Keratinocyte (primary cell): ENCODE measurements around the gene AFF2.

Experiments
- CTCF ChIP-seq, 3 experiments: IDR thresholded peaks in 1 of 3; conservative IDR thresholded peaks in 1 of 3; optimal IDR thresholded peaks in 1 of 3; 2 replicates in 2 of 3; 3 replicates in 1 of 3; pipeline versions ENCODE3 to v1.5.1; 2011; ENCODE audit warnings: low read length in 3 of 3, mild to moderate bottlenecking in 3 of 3, moderate library complexity in 2 of 3, control low read depth in 1 of 3, inconsistent platforms in 1 of 3; ENCODE audit not compliant: insufficient read depth in 2 of 3; ENCODE audit errors: extremely low read depth in 1 of 3
- EZH2 ChIP-seq: IDR thresholded peaks from one replicate; pipeline ENCODE4 v1.6.1; 2012; ENCODE audit warnings: inconsistent platforms, mild to moderate bottlenecking, low read length, moderate library complexity

GRCh38 chrX:148984238-148984637 lies 483.8 kb downstream of the AFF2 start:
- TF ChIP-seq CTCF (optimal IDR thresholded peaks at IDR 0.05 in 1 of 3, IDR thresholded peaks at IDR 0.05 in 1 of 3, conservative IDR thresholded peaks at IDR 0.05 in 1 of 3; ENCODE audit: extremely low read depth in 1 of 3, insufficient read depth in 2 of 3, low read length in 3 of 3) (no peak), EZH2 (no peak)
